HFF-Myc (cell line): ENCODE measurements around the gene C6orf62.
"Not testable (repeated sequence)": the region's sequence is repeated elsewhere in the genome, so short reads cannot be mapped to it uniquely, and the experiment has no call there.

ENCODE experiments used
- DNase-seq: peaks from one replicate; pipeline ENCODE4 v3.0.0-alpha.2; 2011; ENCODE audit warnings: low read depth; ENCODE audit errors: extremely low read depth
- H3K4me3 ChIP-seq: replicated peaks from 2 replicates; pipeline ENCODE4 v1.5.1; 2011; ENCODE audit warnings: low read depth, mild to moderate bottlenecking, control low read depth, low read length
- CTCF ChIP-seq: IDR thresholded peaks from 2 replicates; pipeline ENCODE4 v1.5.1; 2012; ENCODE audit warnings: mild to moderate bottlenecking, low read depth, low read length, control low read depth; ENCODE audit errors: missing control alignments

C6orf62 gene

GRCh38 chr6:24719125-24719971 lies at the start of gene C6orf62:
TSS of gene C6orf62 (minus strand) at chr6:24719154. CDS start at chr6:24718668, 486 bp downstream.
- TF ChIP-seq CTCF = no peak
- H3K4me3 ChIP-seq = peak within 1 kb of the TSS; percentile 95
- DNase-seq = no peak

GRCh38 chr6:24768361-24768760 lies 49.4 kb upstream of the C6orf62 start:
- no peak overlapping the region for H3K4me3 ChIP-seq
- no peak for TF ChIP-seq CTCF
- peak; percentile 57 for DNase-seq

GRCh38 chr6:24766680-24767462 lies 47.9 kb upstream of the C6orf62 start:
- peak; percentile 20 for DNase-seq
- peak; percentile 18 for TF ChIP-seq CTCF
- H3K4me3 ChIP-seq = no peak overlapping the region

GRCh38 chr6:24765968-24766367 lies 47.0 kb upstream of the C6orf62 start:
- not testable (repeated sequence) for H3K4me3 ChIP-seq, DNase-seq

GRCh38 chr6:24764833-24765828 lies 46.2 kb upstream of the C6orf62 start:
- not testable (repeated sequence) for H3K4me3 ChIP-seq, DNase-seq

GRCh38 chr6:24763578-24763977 lies 44.6 kb upstream of the C6orf62 start:
- TF ChIP-seq CTCF = no peak
- DNase-seq = no peak
- no peak overlapping the region for H3K4me3 ChIP-seq

GRCh38 chr6:24761851-24762250 lies 42.9 kb upstream of the C6orf62 start:
- TF ChIP-seq CTCF = no peak
- no peak overlapping the region for H3K4me3 ChIP-seq
- DNase-seq = no peak
